Suprapubic skin (tissue), 4 donors: ENCODE measurements around the gene PTPRM.

Experiments
- CTCF ChIP-seq, 2 donors: fragments of 200-600 bp in 1 of 2; fragments of 450-650 bp in 1 of 2; sonication (generic) in 1 of 2; IDR thresholded peaks; one replicate each; pipeline ENCODE4 v1.5.1; 2016 to 2019; ENCODE audit warnings: antibody characterized with exemption in 2 of 2, mild to moderate bottlenecking in 1 of 2, moderate library complexity in 1 of 2
- EP300 ChIP-seq: sonication (generic); formaldehyde crosslinking; IDR thresholded peaks from one replicate; pipeline ENCODE4 v1.6.1; 2017; ENCODE audit warnings: antibody characterized with exemption
- POLR2A ChIP-seq, 2 donors: fragments of 450-650 bp; IDR thresholded peaks; one replicate each; pipeline ENCODE4 v1.6.1; 2017; ENCODE audit warnings: antibody characterized with exemption in 2 of 2, mild to moderate bottlenecking in 2 of 2, moderate library complexity in 2 of 2
- POLR2AphosphoS5 ChIP-seq, 3 donors: sonication (generic); formaldehyde crosslinking; IDR thresholded peaks; one replicate each; pipeline ENCODE4 v1.6.1; 2017; ENCODE audit warnings: antibody characterized with exemption in 3 of 3

GRCh38 chr18:8424917-8425725, 858.0 kb downstream of the PTPRM start:
- no peak for TF ChIP-seq CTCF (IDR thresholded peaks at IDR 0.05)
- no peak for TF ChIP-seq POLR2A (IDR thresholded peaks at IDR 0.05)
- no peak for TF ChIP-seq EP300
- TF ChIP-seq POLR2AphosphoS5 (IDR thresholded peaks at IDR 0.05) = no peak
